ENCODE data around the gene MPEG1. TPM values are rescaled to one million over a fixed set of nuclear protein-coding genes. Genes with fewer than 3 reads are reported as not detected.

MPEG1 gene
- polyA plus RNA-seq, 1 donor (not counting 4 experiments of a cell fraction or from before 2014, with no cell fraction given): not detected

- no peak for TF ChIP-seq EZH2 (IDR thresholded peaks at IDR 0.05; ENCODE audit: low read length)
- TF ChIP-seq CTCF (optimal IDR thresholded peaks at IDR 0.05 in 1 of 3, IDR thresholded peaks at IDR 0.05 in 1 of 3, conservative IDR thresholded peaks at IDR 0.05 in 1 of 3; ENCODE audit: extremely low read depth in 1 of 3, insufficient read depth in 2 of 3, low read length in 3 of 3): no peak
- FAIRE-seq (no peak), DNase-seq (ENCODE audit: low read depth, low spot score) (no peak)
- H3K9ac ChIP-seq (ENCODE audit: control insufficient read depth, extremely low read depth, insufficient read depth, low read length): no peak overlapping the region
- H3K9me3 ChIP-seq (ENCODE audit: control insufficient read depth, low read depth, low read length): no peaks in the 10 kb centered on the region
- H2AFZ ChIP-seq (ENCODE audit: control insufficient read depth, low read length): no peak overlapping the region
- dilution Hi-C loops (cut with MboI; ENCODE audit: extremely low pct_ligation_motif_present, low sequenced_read_pairs): no loop called here
- no peak overlapping the region for H3K4me2 ChIP-seq (ENCODE audit: control insufficient read depth, extremely low read depth, insufficient read depth, low read depth, low read length)
- H3K9me1 ChIP-seq (ENCODE audit: control insufficient read depth, extremely low read depth, insufficient read depth, low read length): no peaks in the 10 kb centered on the region
- H3K27ac ChIP-seq (ENCODE audit: control insufficient read depth, insufficient read depth, low read length): no peak overlapping the region
- H4K20me1 ChIP-seq (ENCODE audit: control insufficient read depth, extremely low read depth, insufficient read depth, low read length): no peaks in the 10 kb centered on the region
- H3K27me3 ChIP-seq (ENCODE audit: control insufficient read depth, extremely low read depth, insufficient read depth, low read length): no peaks in the 10 kb centered on the region
- no peak overlapping the region for H3K4me3 ChIP-seq (ENCODE audit: control insufficient read depth in 2 of 3, extremely low read depth in 1 of 3, insufficient read depth in 2 of 3, low read depth in 1 of 3, low read length in 3 of 3)
- H3K79me2 ChIP-seq (ENCODE audit: control insufficient read depth, insufficient read depth, low read length): no peaks in the 10 kb centered on the region
- H3K4me1 ChIP-seq (ENCODE audit: control insufficient read depth, extremely low read depth, insufficient read depth, low read length): no peaks in the 10 kb centered on the region
- peaks cover 0 to 13% of the 10 kb centered on the region in 2 experiments for H3K36me3 ChIP-seq (ENCODE audit: control insufficient read depth in 2 of 2, extremely low read depth in 1 of 2, insufficient read depth in 2 of 2, low read length in 2 of 2)
Measured at GRCh38 chr11:59187587-59187986, 25.1 kb downstream of the MPEG1 start.

- Histone ChIP-seq H3K27ac (ENCODE audit: control insufficient read depth, insufficient read depth, low read length) (no peak overlapping the region), H3K4me3 (ENCODE audit: control insufficient read depth in 2 of 3, extremely low read depth in 1 of 3, insufficient read depth in 2 of 3, low read depth in 1 of 3, low read length in 3 of 3) (no peak overlapping the region), H2AFZ (ENCODE audit: control insufficient read depth, low read length) (no peak overlapping the region), H3K36me3 (ENCODE audit: control insufficient read depth in 2 of 2, extremely low read depth in 1 of 2, insufficient read depth in 2 of 2, low read length in 2 of 2) (peaks cover 0 to 13% of the 10 kb centered on the region in 2 experiments), H3K27me3 (ENCODE audit: control insufficient read depth, extremely low read depth, insufficient read depth, low read length) (no peaks in the 10 kb centered on the region), H3K9ac (ENCODE audit: control insufficient read depth, extremely low read depth, insufficient read depth, low read length) (no peak overlapping the region), H3K79me2 (ENCODE audit: control insufficient read depth, insufficient read depth, low read length) (no peaks in the 10 kb centered on the region), H3K4me2 (ENCODE audit: control insufficient read depth, extremely low read depth, insufficient read depth, low read depth, low read length) (no peak overlapping the region), H3K4me1 (ENCODE audit: control insufficient read depth, extremely low read depth, insufficient read depth, low read length) (no peaks in the 10 kb centered on the region), H3K9me1 (ENCODE audit: control insufficient read depth, extremely low read depth, insufficient read depth, low read length) (no peaks in the 10 kb centered on the region), H4K20me1 (ENCODE audit: control insufficient read depth, extremely low read depth, insufficient read depth, low read length) (no peaks in the 10 kb centered on the region), H3K9me3 (ENCODE audit: control insufficient read depth, low read depth, low read length) (no peaks in the 10 kb centered on the region)
- FAIRE-seq (no peak), DNase-seq (ENCODE audit: low read depth, low spot score) (no peak)
- no peak for TF ChIP-seq CTCF (optimal IDR thresholded peaks at IDR 0.05 in 1 of 3, IDR thresholded peaks at IDR 0.05 in 1 of 3, conservative IDR thresholded peaks at IDR 0.05 in 1 of 3; ENCODE audit: extremely low read depth in 1 of 3, insufficient read depth in 2 of 3, low read length in 3 of 3)
- no peak for TF ChIP-seq EZH2 (IDR thresholded peaks at IDR 0.05; ENCODE audit: low read length)
- dilution Hi-C loops (cut with MboI; ENCODE audit: extremely low pct_ligation_motif_present, low sequenced_read_pairs): no loop called here
Measured at GRCh38 chr11:59187035-59187434, 25.7 kb downstream of the MPEG1 start.
